Measurements from ENCODE around the gene GUCY1A1. TPM values are rescaled to one million over a fixed set of nuclear protein-coding genes. Genes with fewer than 3 reads are reported as not detected.
A peak's percentile ranks its signal among the peaks of the same experiment; 100 is the strongest.

GUCY1A1 gene
- total and polyA plus RNA-seq, 11 donors = 7.7 to 103 (median 63.6) TPM

DNA sequence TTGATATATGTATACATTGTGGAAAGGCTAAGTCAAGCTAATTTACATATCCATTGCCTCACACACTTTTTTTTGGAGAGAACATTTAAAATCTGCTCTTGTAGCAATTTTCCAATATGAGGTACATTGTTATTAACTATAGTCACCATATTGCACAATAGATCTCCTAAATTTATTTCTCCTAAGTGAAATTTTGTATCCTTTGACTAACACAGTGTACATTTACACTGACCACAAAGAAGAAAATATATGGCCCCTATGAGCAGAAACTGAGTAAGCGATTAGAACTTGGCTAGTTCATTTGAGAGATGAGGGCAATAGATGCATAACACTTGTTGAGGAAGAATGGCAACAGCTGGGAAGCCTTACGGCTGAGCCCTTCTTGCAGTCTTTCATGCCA lies 71.9 kb downstream of the GUCY1A1 start:
- no peak overlapping the region for H3K4me3 ChIP-seq
- whole genome bisulfite sequencing, 4 donors = 91 to 97% (median 94%) methylated on average over 2 of the region's 2 CpGs
- no peak overlapping the region for H3K27ac ChIP-seq
- TF ChIP-seq, protein P1, sequence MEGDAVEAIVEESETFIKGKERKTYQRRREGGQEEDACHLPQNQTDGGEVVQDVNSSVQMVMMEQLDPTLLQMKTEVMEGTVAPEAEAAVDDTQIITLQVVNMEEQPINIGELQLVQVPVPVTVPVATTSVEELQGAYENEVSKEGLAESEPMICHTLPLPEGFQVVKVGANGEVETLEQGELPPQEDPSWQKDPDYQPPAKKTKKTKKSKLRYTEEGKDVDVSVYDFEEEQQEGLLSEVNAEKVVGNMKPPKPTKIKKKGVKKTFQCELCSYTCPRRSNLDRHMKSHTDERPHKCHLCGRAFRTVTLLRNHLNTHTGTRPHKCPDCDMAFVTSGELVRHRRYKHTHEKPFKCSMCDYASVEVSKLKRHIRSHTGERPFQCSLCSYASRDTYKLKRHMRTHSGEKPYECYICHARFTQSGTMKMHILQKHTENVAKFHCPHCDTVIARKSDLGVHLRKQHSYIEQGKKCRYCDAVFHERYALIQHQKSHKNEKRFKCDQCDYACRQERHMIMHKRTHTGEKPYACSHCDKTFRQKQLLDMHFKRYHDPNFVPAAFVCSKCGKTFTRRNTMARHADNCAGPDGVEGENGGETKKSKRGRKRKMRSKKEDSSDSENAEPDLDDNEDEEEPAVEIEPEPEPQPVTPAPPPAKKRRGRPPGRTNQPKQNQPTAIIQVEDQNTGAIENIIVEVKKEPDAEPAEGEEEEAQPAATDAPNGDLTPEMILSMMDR (IDR thresholded peaks at IDR 0.05) = no peak
- TF ChIP-seq POLR2A (IDR thresholded peaks at IDR 0.05) = no peak
- no peaks in the 10 kb centered on the region for H3K36me3 ChIP-seq
- H3K4me1 ChIP-seq = peaks cover 0 to 20% (median 3%) of the 10 kb centered on the region in 12 donors
- no peaks in the 10 kb centered on the region for H3K27me3 ChIP-seq
- DNase-seq (no peak), ATAC-seq (no peak)
- no peaks in the 10 kb centered on the region for H3K9me3 ChIP-seq
- intact Hi-C loops (cut with DNase I) = no loop called here

DNA sequence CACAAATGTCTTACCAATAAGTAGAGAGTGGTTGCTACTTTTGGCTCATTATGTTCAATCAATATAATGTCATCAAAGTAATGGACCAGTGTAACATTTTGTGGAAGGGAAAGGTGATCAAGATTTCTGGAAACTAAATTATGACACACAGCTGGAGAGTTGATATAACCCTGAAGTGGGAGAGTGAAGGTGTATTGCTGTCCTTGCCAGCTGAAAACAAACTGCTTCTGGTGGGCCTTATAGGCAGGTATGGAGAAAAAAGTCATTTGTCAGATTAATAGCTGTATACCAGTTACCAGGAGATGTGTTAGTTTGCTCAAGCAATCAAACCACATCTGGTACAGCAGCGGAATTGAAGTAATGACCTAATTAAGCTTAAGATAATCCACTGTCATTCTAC lies 74.9 kb downstream of the GUCY1A1 start:
- WGBS, 4 donors = 82 to 98% (median 94%) methylated on average over 1 of the region's 1 CpG
- intact Hi-C loops (cut with DNase I) = no loop called here
- ATAC-seq = no peak

DNA sequence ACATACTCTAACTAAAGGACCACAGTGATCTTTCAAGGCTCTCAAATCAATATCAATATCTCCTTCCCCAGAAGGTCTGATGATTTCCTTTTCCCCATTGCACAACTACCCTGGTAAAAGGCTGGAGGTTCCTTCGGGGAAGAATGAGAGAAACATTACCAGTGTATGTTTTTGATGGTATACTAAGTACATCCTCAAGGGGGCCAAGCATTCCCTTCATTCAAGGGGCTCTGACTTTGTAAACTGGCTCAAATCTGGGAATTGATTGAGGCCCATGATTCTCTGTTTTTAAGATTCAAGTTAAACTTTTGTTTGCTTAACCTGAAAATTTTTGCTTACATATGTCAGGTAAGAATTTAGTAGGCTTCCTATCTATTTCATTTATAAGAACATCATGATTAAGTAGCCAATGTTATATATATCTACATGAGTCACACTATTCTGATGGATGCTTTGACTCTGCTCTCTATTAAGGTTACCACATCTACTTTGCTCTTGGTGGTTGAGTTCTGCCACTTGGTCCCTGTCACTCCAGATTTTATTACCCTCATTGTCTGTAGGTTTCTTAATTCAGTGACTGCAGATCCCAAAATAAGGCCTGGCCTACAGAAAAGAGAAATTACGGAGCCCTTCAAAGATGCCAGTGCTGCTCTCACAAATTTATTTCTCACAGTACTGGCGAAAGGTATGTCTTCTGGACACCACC lies 75.8 kb downstream of the GUCY1A1 start:
- no peak overlapping the region for H3K27ac ChIP-seq
- H3K4me1 ChIP-seq = no peaks in the 10 kb centered on the region
- H3K9me3 ChIP-seq = no peaks in the 10 kb centered on the region
- TF ChIP-seq, protein P1 (IDR thresholded peaks at IDR 0.05) = no peak
- no peak for TF ChIP-seq POLR2A (IDR thresholded peaks at IDR 0.05)
- no peaks in the 10 kb centered on the region for H3K27me3 ChIP-seq
- no peaks in the 10 kb centered on the region for H3K36me3 ChIP-seq
- H3K4me3 ChIP-seq = no peak overlapping the region
- ATAC-seq (no peak), DNase-seq (no peak)
- intact Hi-C loops (cut with DNase I) = no loop called here
- WGBS, 4 donors = 65 to 90% (median 85%) methylated on average over 3 of the region's 3 CpGs

More for the DNA sequence above, 74.9 kb downstream of the GUCY1A1 start:
- Histone ChIP-seq H3K4me1 (no peaks in the 10 kb centered on the region), H3K4me3 (no peak overlapping the region), H3K36me3 (no peaks in the 10 kb centered on the region), H3K27me3 (no peaks in the 10 kb centered on the region), H3K27ac (no peak overlapping the region), H3K9me3 (no peaks in the 10 kb centered on the region)
- TF ChIP-seq, protein P1 (IDR thresholded peaks at IDR 0.05) = no peak
- TF ChIP-seq POLR2A (IDR thresholded peaks at IDR 0.05) = no peak
- no peak for DNase-seq

DNA sequence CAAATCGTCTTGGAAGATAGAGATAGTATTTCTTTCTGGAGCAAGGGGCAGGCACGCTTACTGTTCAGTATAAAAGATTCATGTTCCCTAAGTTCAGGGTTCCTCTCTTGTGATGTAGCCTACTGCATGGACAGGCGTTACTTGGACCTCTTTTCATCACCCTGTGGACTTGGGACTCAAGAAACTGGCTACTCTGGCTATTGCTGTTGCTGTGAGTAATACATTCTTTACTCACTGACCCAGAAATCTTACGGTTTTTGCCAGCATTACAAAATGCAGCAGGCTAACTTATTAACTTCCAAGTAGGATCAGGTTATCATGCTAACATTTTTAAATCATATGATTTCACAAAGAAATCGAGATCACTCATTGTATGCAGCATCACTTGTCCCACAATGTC lies 79.3 kb downstream of the GUCY1A1 start:
- ATAC-seq = peak in 2 of 4 donors; percentile 69 to 71
- H3K36me3 ChIP-seq = no peaks in the 10 kb centered on the region
- H3K27me3 ChIP-seq = no peaks in the 10 kb centered on the region
- H3K9me3 ChIP-seq = no peaks in the 10 kb centered on the region
- H3K4me1 ChIP-seq = no peaks in the 10 kb centered on the region
- TF ChIP-seq POLR2A (IDR thresholded peaks at IDR 0.05) = no peak
- TF ChIP-seq, protein P1 (IDR thresholded peaks at IDR 0.05) = no peak
- H3K27ac ChIP-seq = no peak overlapping the region
- 80 to 86% (median 81%) methylated on average over 5 of the region's 5 CpGs for WGBS, 4 donors
- intact Hi-C loops (cut with DNase I) = no loop called here
- DNase-seq = no peak
- H3K4me3 ChIP-seq = no peak overlapping the region
